Cardiac muscle cell (in vitro differentiated cells and primary cell): ENCODE data around the gene CES2. TPM values are rescaled to one million over a fixed set of nuclear protein-coding genes. Genes with fewer than 3 reads are reported as not detected.
A peak's percentile ranks its signal among the peaks of the same experiment; 100 is the strongest.
"Not testable (repeated sequence)": the region's sequence is repeated elsewhere in the genome, so short reads cannot be mapped to it uniquely, and the experiment has no call there.

Experiments used
- DNase-seq, 2 donors: peaks; one replicate each; pipeline versions ENCODE4 v3.0.0 to v3.0.0-alpha.2; 2010 to 2017; ENCODE audit warnings: low read depth in 1 of 2, low spot score in 1 of 2
- H3K27ac ChIP-seq: fragments of 200-600 bp; sonication (generic); 2 replicates; pipeline ENCODE4 v1.5.1; 2016
- H3K27me3 ChIP-seq: fragments of 200-600 bp; sonication (generic); 2 replicates; pipeline ENCODE4 v1.6.0; 2016; ENCODE audit warnings: control low read depth
- H3K36me3 ChIP-seq: fragments of 200-600 bp; sonication (generic); 2 replicates; pipeline ENCODE4 v1.5.1; 2016; ENCODE audit warnings: control low read depth
- H3K4me1 ChIP-seq: fragments of 200-600 bp; sonication (generic); 2 replicates; pipeline ENCODE4 v1.8.1; 2017; ENCODE audit warnings: low read depth, mild to moderate bottlenecking, mixed run types
- H3K4me3 ChIP-seq: fragments of 200-600 bp; sonication (generic); 2 replicates; pipeline ENCODE4 v1.5.1; 2016; ENCODE audit warnings: mild to moderate bottlenecking
- H3K9me3 ChIP-seq: fragments of 200-600 bp; sonication (generic); 2 replicates; pipeline ENCODE4 v1.5.1; 2017; ENCODE audit warnings: low read depth, mild to moderate bottlenecking, control low read depth
- polyA plus RNA-seq: library from polyadenylated mRNA; unstranded; fragments of >200 nt; fragmentation: Nextera tagmentation; extraction: Ambion mirVana; gene quantifications from 2 replicates; pipeline ENCODE4 v1.2.1, GENCODE V29; 2016
- total RNA-seq: library from RNA; depleted of rRNA; stranded (reverse); fragments of >200 nt; gene quantifications from 2 replicates; pipeline ENCODE4 v1.2.3, GENCODE V29; 2016
- TF ChIP-seq, protein P1 (sequence below): IDR thresholded peaks from 2 replicates; pipeline ENCODE4 v1.5.1; 2012; ENCODE audit warnings: low read depth, mild to moderate bottlenecking, low read length

CES2 gene
- total and polyA plus RNA-seq, 2 experiments from 2014 or later = 69.1 to 84.2 TPM

DNA sequence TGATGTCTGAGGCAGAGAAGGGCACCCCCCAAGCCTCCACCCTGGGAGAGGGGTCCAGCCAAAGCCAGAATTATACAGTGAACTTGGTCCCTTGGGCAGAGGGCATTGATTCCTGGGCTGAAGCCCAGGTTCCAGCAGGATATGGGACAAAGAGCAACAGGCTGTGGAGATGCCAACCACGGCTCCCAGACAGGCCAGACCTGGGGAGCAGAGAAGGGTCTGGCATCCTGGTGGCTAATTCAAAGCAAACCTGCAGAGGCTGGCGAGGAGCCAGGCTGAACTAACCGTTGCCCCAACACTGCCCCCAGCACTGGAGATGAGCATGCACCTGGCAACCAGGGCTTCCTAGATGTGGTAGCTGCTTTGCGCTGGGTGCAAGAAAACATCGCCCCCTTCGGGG, 28.7 kb downstream of the CES2 start:
- H3K27ac ChIP-seq = no peak overlapping the region
- no peak for DNase-seq
- no peaks in the 10 kb centered on the region for H3K27me3 ChIP-seq
- H3K4me3 ChIP-seq = no peak overlapping the region
- H3K36me3 ChIP-seq = no peaks in the 10 kb centered on the region
- TF ChIP-seq, protein P1, sequence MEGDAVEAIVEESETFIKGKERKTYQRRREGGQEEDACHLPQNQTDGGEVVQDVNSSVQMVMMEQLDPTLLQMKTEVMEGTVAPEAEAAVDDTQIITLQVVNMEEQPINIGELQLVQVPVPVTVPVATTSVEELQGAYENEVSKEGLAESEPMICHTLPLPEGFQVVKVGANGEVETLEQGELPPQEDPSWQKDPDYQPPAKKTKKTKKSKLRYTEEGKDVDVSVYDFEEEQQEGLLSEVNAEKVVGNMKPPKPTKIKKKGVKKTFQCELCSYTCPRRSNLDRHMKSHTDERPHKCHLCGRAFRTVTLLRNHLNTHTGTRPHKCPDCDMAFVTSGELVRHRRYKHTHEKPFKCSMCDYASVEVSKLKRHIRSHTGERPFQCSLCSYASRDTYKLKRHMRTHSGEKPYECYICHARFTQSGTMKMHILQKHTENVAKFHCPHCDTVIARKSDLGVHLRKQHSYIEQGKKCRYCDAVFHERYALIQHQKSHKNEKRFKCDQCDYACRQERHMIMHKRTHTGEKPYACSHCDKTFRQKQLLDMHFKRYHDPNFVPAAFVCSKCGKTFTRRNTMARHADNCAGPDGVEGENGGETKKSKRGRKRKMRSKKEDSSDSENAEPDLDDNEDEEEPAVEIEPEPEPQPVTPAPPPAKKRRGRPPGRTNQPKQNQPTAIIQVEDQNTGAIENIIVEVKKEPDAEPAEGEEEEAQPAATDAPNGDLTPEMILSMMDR = no peak
- H3K9me3 ChIP-seq = no peaks in the 10 kb centered on the region
- no peaks in the 10 kb centered on the region for H3K4me1 ChIP-seq

DNA sequence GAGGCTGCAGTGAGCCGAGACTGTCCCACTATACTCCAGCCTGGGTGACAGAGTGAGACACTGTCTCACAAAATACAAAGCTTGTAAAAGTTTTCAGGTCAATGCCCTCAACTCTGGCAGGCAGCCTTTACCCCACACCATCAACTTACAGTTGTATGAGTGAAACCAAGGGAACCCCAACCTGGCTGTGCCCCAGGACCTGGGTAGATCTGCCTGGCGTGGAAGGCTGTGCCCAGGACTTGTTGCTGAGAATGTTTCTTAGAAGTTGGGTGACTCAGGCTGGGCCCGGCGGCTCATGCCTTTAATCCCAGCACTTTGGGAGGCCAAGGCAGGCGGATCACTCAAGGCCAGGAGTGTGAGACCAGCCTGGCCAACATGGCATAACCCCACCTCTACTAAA, 33.5 kb downstream of the CES2 start:
- TF ChIP-seq, protein P1 = no peak
- no peaks in the 10 kb centered on the region for H3K27me3 ChIP-seq

DNA sequence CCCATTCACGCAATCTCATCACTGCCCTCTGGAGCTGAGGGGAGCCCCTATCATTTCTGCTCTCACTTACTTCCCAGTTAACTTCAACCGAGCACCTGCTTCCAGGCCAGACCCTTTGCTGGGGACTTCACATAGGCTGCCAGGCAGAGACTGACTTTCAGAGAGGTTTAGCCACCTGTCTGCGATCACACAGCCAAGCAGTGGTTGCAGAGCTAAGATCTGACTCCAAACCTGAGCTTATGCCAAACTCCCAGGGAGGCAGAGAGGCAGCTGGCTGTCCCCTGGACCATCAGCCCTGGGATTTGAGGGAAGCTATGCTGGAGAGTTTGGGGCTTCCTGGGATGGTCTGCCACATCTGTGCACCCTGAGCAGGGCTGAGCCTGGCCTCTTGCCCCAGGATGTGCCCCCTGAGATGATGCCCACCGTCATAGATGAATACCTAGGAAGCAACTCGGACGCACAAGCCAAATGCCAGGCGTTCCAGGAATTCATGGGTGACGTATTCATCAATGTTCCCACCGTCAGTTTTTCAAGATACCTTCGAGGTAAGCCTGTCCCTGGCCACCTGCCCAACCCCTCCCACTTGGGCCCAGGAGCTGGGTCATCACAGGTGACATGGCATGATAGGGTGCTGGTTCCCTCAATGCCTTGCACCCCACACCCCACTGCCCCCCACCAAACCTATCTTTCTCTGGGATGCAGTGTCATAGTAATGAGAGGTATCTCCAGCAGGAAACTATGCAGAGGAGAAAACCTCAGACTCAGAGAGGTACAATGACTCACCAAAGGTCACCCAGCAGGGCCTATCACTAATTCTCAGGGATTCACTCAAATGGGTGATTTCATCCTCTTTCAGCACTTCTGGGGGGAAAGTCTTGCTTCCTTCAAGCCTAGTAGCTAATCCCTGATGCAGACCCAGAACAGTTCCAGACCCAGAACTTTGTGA, 35.7 kb downstream of the CES2 start:
- no peaks in the 10 kb centered on the region for H3K9me3 ChIP-seq
- no peak overlapping the region for H3K4me3 ChIP-seq
- H3K27ac ChIP-seq = no peak overlapping the region
- no peaks in the 10 kb centered on the region for H3K4me1 ChIP-seq
- no peaks in the 10 kb centered on the region for H3K27me3 ChIP-seq
- no peak for DNase-seq
- TF ChIP-seq, protein P1 = no peak
- no peaks in the 10 kb centered on the region for H3K36me3 ChIP-seq

More for the DNA sequence above, 33.5 kb downstream of the CES2 start:
- DNase-seq = no peak
- Histone ChIP-seq H3K4me1 (no peaks in the 10 kb centered on the region), H3K36me3 (no peaks in the 10 kb centered on the region), H3K4me3 (no peak overlapping the region), H3K27ac (no peak overlapping the region), H3K9me3 (no peaks in the 10 kb centered on the region)

DNA sequence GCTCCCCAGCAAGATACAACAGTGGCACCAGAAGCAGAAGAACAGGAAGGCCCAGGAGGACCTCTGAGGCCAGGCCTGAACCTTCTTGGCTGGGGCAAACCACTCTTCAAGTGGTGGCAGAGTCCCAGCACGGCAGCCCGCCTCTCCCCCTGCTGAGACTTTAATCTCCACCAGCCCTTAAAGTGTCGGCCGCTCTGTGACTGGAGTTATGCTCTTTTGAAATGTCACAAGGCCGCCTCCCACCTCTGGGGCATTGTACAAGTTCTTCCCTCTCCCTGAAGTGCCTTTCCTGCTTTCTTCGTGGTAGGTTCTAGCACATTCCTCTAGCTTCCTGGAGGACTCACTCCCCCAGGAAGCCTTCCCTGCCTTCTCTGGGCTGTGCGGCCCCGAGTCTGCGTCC, 37.7 kb downstream of the CES2 start:
- DNase-seq = peak in 1 of 2 donors; percentile 47
- Histone ChIP-seq H3K4me3 (no peak overlapping the region), H3K27ac (no peak overlapping the region), H3K36me3 (no peaks in the 10 kb centered on the region), H3K4me1 (no peaks in the 10 kb centered on the region), H3K27me3 (no peaks in the 10 kb centered on the region), H3K9me3 (no peaks in the 10 kb centered on the region)
- TF ChIP-seq, protein P1 = no peak

DNA sequence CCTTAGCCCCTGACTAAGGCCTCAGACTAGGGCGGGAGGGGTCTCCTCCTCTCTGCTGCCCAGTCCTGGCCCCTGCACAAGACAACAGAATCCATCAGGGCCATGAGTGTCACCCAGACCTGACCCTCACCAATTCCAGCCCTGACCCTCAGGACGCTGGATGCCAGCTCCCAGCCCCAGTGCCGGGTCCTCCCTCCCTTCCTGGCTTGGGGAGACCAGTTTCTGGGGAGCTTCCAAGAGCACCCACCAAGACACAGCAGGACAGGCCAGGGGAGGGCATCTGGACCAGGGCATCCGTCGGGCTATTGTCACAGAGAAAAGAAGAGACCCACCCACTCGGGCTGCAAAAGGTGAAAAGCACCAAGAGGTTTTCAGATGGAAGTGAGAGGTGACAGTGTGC, 38.4 kb downstream of the CES2 start:
- no peaks in the 10 kb centered on the region for H3K27me3 ChIP-seq
- H3K4me3 ChIP-seq = no peak overlapping the region
- H3K4me1 ChIP-seq = no peaks in the 10 kb centered on the region
- no peak overlapping the region for H3K27ac ChIP-seq
- H3K36me3 ChIP-seq = no peaks in the 10 kb centered on the region
- TF ChIP-seq, protein P1 = no peak
- no peak for DNase-seq
- H3K9me3 ChIP-seq = no peaks in the 10 kb centered on the region

DNA sequence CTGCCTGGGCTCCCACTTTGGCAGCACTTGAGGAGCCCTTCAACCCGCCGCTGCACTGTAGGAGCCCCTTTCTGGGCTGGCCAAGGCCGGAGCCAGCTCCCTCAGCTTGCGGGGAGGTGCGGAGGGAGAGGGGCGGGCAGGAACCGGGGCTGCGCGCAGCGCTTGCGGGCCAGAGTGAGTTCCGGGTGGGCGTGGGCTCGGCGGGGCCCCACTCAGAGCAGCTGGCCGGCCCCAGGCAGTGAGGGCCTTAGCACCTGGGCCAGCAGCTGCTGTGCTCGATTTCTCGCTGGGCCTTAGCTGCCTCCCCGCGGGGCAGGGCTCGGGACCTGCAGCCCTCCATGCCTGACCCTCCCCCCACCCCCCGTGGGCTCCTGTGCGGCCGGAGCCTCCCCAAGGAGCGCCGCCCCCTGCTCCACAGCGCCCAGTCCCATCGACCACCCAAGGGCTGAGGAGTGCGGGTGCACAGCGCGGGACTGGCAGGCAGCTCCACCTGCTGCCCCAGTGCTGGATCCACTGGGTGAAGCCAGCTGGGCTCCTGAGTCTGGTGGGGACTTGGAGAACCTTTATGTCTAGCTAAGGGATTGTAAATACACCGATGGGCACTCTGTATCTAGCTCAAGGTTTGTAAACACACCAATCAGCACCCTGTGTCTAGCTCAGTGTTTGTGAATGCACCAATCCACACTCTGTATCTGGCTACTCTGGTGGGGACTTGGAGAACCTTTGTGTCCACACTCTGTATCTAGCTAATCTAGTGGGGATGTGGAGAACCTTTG, 39.0 kb downstream of the CES2 start:
- not testable (repeated sequence) for H3K27me3 ChIP-seq, H3K27ac ChIP-seq, H3K4me1 ChIP-seq, H3K4me3 ChIP-seq, DNase-seq, H3K9me3 ChIP-seq, H3K36me3 ChIP-seq

DNA sequence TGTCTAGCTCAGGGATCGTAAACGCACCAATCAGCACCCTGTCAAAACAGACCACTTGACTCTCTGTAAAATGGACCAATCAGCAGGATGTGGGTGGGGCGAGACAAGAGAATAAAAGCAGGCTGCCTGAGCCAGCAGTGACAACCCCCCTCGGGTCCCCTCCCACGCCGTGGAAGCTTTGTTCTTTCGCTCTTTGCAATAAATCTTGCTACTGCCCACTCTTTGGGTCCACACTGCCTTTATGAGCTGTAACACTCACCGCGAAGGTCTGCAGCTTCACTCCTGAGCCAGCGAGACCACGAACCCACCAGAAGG, 39.6 kb downstream of the CES2 start:
- H3K9me3 ChIP-seq, H3K27me3 ChIP-seq, H3K4me3 ChIP-seq, H3K4me1 ChIP-seq, H3K27ac ChIP-seq, DNase-seq, H3K36me3 ChIP-seq: not testable (repeated sequence)
